ENCODE data around the gene MAOB.
"Not testable (repeated sequence)": the region's sequence is repeated elsewhere in the genome, so short reads cannot be mapped to it uniquely, and the experiment has no call there.

Gene MAOB

GRCh38 chrX:43882294-43882681 lies at the start of gene MAOB:
Gene MAOB, minus strand, starts transcription at chrX:43882450. Its CDS starts 151 bp downstream, at chrX:43882299.
- DNase-seq (ENCODE audit: low spot score): no peak

- not testable (repeated sequence) for DNase-seq (ENCODE audit: low spot score)
These were observed 39.8 kb upstream of the MAOB start for GRCh38 chrX:43922032-43922431.

DNA sequence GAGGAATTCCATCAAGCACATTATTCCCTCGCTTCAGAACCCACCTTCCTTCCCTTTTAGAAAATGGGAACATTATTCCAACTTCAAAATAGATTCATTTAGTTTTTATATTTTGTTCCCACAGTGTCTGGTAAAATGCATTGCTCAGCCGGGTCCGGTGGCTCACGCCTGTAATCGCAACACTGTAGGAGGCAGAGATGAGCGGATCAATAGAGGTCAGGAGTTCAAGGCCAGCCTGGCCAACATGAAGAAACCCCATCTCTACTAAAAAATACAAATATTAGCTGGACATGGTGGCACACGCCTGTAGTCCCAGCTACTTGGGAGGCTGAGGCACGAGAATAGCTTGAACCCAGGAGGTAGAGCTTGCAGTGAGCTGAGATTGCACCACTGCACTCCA lies 28.5 kb upstream of the MAOB start:
- not testable (repeated sequence) for DNase-seq (ENCODE audit: low spot score)

GRCh38 chrX:43910012-43910411 lies 27.8 kb upstream of the MAOB start:
- DNase-seq (ENCODE audit: low spot score): no peak

DNA sequence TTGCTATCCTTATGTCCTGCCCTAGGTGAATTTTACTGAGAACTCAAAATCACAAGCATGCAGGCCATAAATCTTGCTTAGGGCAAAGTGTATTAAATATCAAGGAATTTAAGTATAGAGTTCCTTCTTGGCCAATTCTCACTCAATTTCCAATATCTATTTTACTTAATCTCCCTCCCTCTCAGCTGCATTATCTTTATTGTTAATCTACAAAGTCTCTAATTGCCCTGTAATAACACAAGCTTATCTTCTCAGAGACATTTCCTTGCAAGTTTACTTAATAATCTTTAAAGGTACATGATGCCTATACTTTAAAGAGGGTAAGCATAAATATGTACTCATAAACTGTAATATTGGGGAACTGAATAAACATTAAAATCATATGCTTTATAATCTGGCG lies 26.9 kb upstream of the MAOB start:
- DNase-seq (ENCODE audit: low spot score): no peak

- DNase-seq (ENCODE audit: low spot score): no peak
These were observed 17.9 kb upstream of the MAOB start for GRCh38 chrX:43899878-43900815.

DNA sequence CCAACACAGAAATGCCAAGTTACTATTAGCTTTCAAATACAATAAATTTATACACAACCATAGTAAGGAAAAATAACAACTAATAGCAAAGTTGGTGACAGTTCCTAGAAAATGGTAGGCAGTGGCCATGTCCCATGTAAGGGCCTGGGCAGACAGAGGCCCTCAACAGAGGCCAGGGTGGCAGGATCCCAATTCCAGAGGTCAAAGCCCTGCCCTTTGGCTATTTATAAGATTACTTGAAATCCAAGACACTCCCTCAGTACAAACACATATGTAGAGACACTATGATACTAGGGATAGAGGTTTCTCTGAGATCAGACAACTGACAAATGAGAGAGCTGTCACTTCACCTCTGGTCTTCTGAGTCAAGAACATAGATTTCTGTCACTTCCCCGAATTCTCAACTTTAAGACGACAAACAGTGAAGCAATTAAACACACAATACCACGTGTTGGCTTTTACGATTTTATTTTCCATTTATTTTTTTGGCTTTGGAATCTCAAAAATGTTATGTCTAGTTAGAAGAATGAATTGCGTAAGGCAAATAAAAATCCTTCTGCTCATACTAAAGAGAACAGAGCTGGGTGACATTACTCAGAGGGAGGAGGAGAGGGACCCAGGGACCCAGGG lies 16.3 kb upstream of the MAOB start:
- no peak for DNase-seq (ENCODE audit: low spot score)

DNA sequence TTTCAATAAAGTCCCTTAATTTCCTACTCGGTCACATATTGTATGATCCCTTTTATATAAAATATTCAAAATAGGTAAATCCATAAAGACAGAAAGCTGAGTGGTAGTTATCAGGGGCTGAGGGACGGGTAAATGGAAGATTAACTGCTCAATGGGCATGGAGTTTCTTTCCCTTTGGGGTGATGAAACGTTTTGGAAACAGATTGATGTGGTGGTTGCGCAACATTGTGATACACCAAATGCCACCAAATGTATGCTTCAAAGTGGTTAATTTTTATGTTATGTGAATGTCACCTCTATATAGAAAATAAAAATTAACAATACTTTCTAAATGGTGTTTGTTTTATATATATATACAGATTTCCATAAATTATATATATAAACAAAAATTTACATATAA lies 15.0 kb upstream of the MAOB start:
- DNase-seq (ENCODE audit: low spot score): no peak

DNA sequence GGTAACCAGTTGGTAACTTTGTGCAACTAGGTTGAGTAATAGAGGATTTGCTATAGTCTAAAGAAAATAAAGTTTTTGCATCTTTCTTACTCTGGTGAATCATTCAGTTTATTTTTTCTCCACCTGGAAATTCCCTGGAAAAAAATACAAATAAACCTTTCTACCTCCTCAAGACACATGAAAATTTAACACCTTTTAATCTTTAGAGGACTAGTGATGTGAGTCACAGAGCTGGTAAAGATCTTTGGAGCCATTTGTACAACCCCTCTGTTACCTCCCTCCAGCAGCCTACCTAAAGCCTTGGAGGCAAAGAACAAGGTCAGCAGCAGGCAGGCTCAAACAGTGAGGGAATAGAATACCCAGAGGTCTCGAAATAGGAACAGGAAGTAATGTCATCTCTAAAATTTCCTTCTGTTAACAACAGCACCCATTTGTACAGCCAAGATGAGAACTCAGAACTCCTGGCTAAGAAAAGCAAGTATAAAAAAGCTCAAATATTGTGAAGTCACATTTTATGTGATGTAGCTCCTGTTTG lies 10.2 kb upstream of the MAOB start:
- no peak for DNase-seq (ENCODE audit: low spot score)

GRCh38 chrX:43885617-43886016 lies 3.4 kb upstream of the MAOB start:
- no peak for DNase-seq (ENCODE audit: low spot score)

DNA sequence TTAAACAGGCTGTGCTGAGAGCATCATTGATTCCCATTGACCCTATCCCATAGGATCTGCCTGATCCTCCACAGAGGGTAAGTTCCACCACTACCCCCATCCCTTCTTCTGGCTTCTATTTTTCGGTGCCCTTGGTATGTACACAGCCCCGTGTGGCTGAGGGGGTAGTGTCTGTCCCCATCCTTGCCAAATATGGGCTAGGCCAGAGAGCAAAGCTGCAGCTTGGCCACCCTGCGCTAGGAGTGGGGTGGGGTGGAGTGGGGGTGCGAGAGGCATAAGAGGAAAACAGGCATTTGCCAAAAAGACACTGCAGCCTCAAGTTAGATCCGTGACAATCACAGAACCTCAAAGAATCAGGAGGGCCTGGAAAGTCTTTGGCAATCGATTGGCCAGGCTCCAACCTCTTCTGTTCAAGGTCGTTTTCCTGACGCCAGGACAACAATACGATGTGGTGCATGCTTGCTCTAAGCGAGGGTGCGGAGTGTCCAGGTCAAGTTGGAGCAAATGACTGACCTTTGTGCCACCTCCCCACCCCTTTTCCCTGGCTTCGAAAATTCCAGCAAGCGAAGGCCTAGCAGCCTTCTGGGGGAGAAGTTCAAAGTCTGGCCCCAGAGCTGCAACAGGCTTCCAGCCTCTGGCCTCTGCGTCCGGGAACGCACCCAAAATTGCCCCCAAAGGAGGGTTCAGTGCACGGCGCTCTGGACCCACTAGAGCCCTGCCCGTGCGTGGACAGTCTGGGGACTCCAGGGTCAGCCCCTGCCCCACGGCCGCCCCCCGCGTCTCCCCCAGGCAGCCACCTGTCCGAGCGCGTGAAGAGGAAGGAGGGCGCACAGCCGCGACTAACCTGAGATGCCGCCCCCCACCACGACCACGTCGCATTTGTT lies 598 bp downstream of the MAOB start:
- DNase-seq (ENCODE audit: low spot score): no peak

- DNase-seq (ENCODE audit: low spot score): no peak
These were observed 1.8 kb downstream of the MAOB start for GRCh38 chrX:43880425-43880824.

- DNase-seq (ENCODE audit: low spot score): no peak
These were observed 3.2 kb downstream of the MAOB start for GRCh38 chrX:43878906-43879526.

GRCh38 chrX:43876680-43877079 lies 5.6 kb downstream of the MAOB start:
- DNase-seq (ENCODE audit: low spot score): no peak

- no peak for DNase-seq (ENCODE audit: low spot score)
These were observed 11.4 kb downstream of the MAOB start for GRCh38 chrX:43870758-43871419.

DNA sequence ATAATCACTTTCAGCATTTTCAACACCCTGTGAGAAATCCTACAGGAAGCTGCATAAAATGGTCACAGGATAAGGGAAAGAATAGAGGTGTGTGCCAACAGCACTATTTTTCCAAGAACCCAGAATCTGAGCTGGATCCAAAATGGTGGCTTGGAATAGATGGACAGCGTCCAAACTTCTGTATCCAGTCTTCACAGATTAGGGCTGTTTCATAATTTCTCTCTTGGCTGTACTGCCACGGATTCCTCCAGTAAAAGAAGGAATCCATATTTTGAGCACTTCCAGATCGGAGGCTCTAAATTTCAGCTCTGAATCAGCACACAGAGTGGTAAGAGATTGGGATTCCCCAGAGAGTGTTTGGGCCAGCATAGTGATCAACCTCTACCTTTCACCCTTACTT lies 12.2 kb downstream of the MAOB start:
- no peak for DNase-seq (ENCODE audit: low spot score)

- DNase-seq (ENCODE audit: low spot score): no peak
These were observed 13.5 kb downstream of the MAOB start for GRCh38 chrX:43868791-43869190.

DNA sequence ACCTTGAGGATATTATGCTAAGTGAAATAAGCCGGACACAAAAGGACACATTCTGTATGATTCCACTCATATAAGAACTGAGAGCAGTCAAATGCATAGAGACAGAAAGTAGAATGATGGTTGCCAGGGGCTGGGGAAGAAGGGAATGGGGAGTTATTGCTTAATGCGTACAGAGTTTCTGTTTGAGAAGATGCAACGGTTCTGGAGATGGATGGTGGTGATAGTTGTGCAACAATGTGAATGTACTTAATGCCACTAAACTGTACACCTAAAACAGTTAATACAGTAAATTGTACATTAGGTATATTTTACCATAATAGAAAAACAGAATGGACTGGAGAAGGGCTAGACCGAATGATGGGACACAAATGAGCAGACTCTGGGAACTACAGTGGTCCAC lies 15.8 kb downstream of the MAOB start:
- no peak for DNase-seq (ENCODE audit: low spot score)

DNA sequence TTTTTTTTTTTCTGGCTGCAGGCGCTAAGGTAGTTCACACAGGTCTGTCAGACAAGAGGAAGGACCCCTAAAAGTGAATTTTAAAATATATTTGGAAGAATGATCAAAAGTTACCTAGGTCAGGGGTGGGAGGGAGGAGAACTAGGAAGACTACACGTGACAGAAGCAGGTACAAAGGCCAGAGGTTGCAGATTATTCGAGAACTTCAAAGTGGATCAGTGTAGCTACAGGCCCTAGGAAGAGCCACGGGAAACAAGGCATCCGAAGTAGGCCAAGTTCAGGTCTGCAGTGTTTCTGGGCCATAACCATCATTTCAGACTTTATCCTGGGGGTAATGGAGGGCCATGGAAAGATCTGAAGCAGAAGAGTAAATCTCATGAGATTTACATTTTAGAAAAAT lies 16.5 kb downstream of the MAOB start:
- DNase-seq (ENCODE audit: low spot score): no peak

DNA sequence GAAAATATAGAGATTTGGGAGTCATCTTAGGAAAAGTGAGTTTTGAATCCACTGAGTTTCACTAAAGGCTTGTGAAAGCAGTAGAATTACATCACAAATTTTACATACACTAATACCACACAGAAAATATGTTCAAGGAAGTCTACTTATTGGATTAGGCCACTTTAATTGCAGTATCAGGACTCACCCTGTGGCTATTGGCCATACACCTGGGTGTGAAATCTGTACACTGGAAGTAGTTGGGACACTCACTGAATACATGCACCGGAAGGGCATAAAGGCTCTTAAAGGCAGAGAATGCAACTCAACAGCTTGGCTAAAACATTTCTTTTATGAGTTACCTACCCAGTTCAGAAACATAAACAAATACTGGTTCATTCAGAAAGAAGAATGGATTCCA lies 19.8 kb downstream of the MAOB start:
- DNase-seq (ENCODE audit: low spot score): no peak

DNA sequence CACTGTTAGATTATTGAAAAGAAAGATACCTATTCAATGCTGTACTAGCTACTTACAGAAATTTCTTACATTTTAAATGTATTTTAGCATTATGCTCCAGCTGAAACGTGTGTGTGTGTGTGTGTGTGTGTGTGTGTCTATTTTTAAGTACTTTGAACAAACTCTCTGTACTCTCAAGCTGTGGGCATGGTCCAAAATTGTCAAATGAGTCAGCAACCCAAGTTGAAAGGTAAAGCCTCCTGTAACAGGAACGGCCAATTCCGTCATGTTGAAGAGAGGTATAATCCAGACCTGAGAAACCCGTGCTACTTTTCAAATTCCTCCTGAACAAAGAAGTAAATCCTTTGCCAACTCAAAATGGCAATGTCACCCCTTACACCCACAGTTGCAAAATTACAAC lies 20.5 kb downstream of the MAOB start:
- DNase-seq (ENCODE audit: low spot score): no peak
